ENCODE data around the gene ADAT1. TPM values are rescaled to one million over a fixed set of nuclear protein-coding genes. Genes with fewer than 3 reads are reported as not detected.

ADAT1 gene
- total RNA-seq, 6 experiments from 2014 or later = 48.3 to 61.2 (median 55.0) TPM

GRCh38 chr16:75618780-75619179 lies 4.3 kb downstream of the ADAT1 start:
- Mint-ChIP-seq H3K27me3 (ENCODE audit: insufficient read depth) (peaks cover 5% of the 10 kb centered on the region), H3K4me1 (ENCODE audit: low read depth) (peaks cover 48% of the 10 kb centered on the region), H3K36me3 (ENCODE audit: low read depth) (peaks cover 21% of the 10 kb centered on the region), H3K9me3 (no peaks in the 10 kb centered on the region), H3K4me3 (no peak overlapping the region), H3K27ac (no peak overlapping the region)
- TF ChIP-seq CTCF (IDR thresholded peaks at IDR 0.05) = no peak
- no peak for DNase-seq

- Mint-ChIP-seq H3K4me3 (no peak overlapping the region), H3K4me1 (ENCODE audit: low read depth) (peaks cover 44% of the 10 kb centered on the region), H3K36me3 (ENCODE audit: low read depth) (peaks cover 28% of the 10 kb centered on the region), H3K27ac (no peak overlapping the region; the same call in 1 of the 2 replicates), H3K27me3 (ENCODE audit: insufficient read depth) (no peaks in the 10 kb centered on the region; the same call in 1 of the 2 replicates), H3K9me3 (no peaks in the 10 kb centered on the region)
- no peak for DNase-seq
- no peak for TF ChIP-seq CTCF (IDR thresholded peaks at IDR 0.05)
These were observed 6.0 kb downstream of the ADAT1 start for GRCh38 chr16:75617121-75617520.

GRCh38 chr16:75616521-75617010 lies 6.5 kb downstream of the ADAT1 start:
- Mint-ChIP-seq H3K27me3 (ENCODE audit: insufficient read depth) (no peaks in the 10 kb centered on the region; the same call in 1 of the 2 replicates), H3K36me3 (ENCODE audit: low read depth) (peaks cover 29% of the 10 kb centered on the region), H3K27ac (no peak overlapping the region), H3K4me1 (ENCODE audit: low read depth) (peaks cover 38% of the 10 kb centered on the region), H3K4me3 (no peak overlapping the region), H3K9me3 (no peaks in the 10 kb centered on the region)
- no peak for DNase-seq
- no peak for TF ChIP-seq CTCF (IDR thresholded peaks at IDR 0.05)

- DNase-seq = no peak
- Mint-ChIP-seq H3K27me3 (ENCODE audit: insufficient read depth) (no peaks in the 10 kb centered on the region), H3K9me3 (no peaks in the 10 kb centered on the region), H3K4me3 (no peak overlapping the region), H3K36me3 (ENCODE audit: low read depth) (peaks cover 29% of the 10 kb centered on the region), H3K27ac (no peak overlapping the region), H3K4me1 (ENCODE audit: low read depth) (peaks cover 29% of the 10 kb centered on the region)
- no peak for TF ChIP-seq CTCF (IDR thresholded peaks at IDR 0.05)
These were observed 7.5 kb downstream of the ADAT1 start for GRCh38 chr16:75615619-75616018.

GRCh38 chr16:75614066-75614897 lies 8.8 kb downstream of the ADAT1 start:
- Mint-ChIP-seq H3K36me3 (ENCODE audit: low read depth) (peaks cover 23% of the 10 kb centered on the region), H3K4me3 (peak overlapping the region; percentile 66), H3K27ac (peak overlapping the region; percentile 80), H3K9me3 (no peaks in the 10 kb centered on the region), H3K4me1 (ENCODE audit: low read depth) (peaks cover 32% of the 10 kb centered on the region), H3K27me3 (ENCODE audit: insufficient read depth) (no peaks in the 10 kb centered on the region)
- DNase-seq = peak; percentile 90
- TF ChIP-seq CTCF (IDR thresholded peaks at IDR 0.05) = no peak
